ENCODE data around the gene ARID1A. TPM values are rescaled to one million over a fixed set of nuclear protein-coding genes. Genes with fewer than 3 reads are reported as not detected.

Gene ARID1A
- total RNA-seq, 2 donors from 2014 or later = 71.4 to 92.8 TPM

- TF ChIP-seq POLR2AphosphoS5 (IDR thresholded peaks at IDR 0.05) = peak; percentile 89
- peak; percentile 94 to 99 (median 96) for TF ChIP-seq CTCF (IDR thresholded peaks at IDR 0.05)
- TF ChIP-seq POLR2A (IDR thresholded peaks at IDR 0.05) = peak; percentile 17
These were observed 93.2 kb downstream of the ARID1A start for GRCh38 chr1:26788836-26789611.

DNA sequence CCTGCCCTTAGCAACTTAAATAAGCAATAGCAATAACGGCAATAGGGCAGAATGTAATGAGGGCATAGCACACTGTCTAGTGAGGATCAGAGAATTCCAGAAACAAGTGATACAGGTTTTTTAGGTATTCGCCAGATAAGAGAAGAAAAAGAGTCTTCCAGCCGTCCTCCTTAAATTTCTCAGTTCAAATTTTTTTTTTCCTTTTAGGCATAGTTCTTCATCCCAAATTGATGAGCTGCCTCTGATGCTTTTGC is 93.7 kb downstream of the ARID1A start:
- Histone ChIP-seq H3K27ac (peak overlapping the region in 1 of 2 donors; percentile 99), H3K27me3 (replicated peaks; ENCODE audit: insufficient read depth) (no peaks in the 10 kb centered on the region), H3K4me3 (no peak overlapping the region), H3K4me1 (replicated peaks) (peaks cover 12% of the 10 kb centered on the region), H3K9me3 (no peaks in the 10 kb centered on the region), H3K36me3 (no peaks in the 10 kb centered on the region)
- WGBS = 49% methylated on average over 3 of the region's 3 CpGs
- DNase-seq (ENCODE audit: low spot score) = no peak
- TF ChIP-seq POLR2AphosphoS5 (IDR thresholded peaks at IDR 0.05) (no peak), CTCF (IDR thresholded peaks at IDR 0.05) (no peak), POLR2A (IDR thresholded peaks at IDR 0.05) (no peak)
- intact Hi-C loops (cut with DNase I) = loop anchor here (1.0 to 2.0 kb wide), 3 partner anchors 95 to 187 kb away; no protein-coding TSS in a partner anchor

More at GRCh38 chr1:26788836-26789611, 93.2 kb downstream of the ARID1A start:
- no peaks in the 10 kb centered on the region for H3K9me3 ChIP-seq
- peak; percentile 88 for DNase-seq (ENCODE audit: low spot score)
- H3K36me3 ChIP-seq = no peaks in the 10 kb centered on the region
- peak overlapping the region; percentile 70 to 77 for H3K4me3 ChIP-seq
- WGBS = under 1% methylated on average over 19 of the region's 19 CpGs
- intact Hi-C loops (cut with DNase I) = loop anchor here (1.0 to 2.0 kb wide), 3 partner anchors 94 to 187 kb away; no protein-coding TSS in a partner anchor
- peaks cover 12% of the 10 kb centered on the region for H3K4me1 ChIP-seq (replicated peaks)
- H3K27ac ChIP-seq = peak overlapping the region; percentile 99
- no peaks in the 10 kb centered on the region for H3K27me3 ChIP-seq (replicated peaks; ENCODE audit: insufficient read depth)

DNA sequence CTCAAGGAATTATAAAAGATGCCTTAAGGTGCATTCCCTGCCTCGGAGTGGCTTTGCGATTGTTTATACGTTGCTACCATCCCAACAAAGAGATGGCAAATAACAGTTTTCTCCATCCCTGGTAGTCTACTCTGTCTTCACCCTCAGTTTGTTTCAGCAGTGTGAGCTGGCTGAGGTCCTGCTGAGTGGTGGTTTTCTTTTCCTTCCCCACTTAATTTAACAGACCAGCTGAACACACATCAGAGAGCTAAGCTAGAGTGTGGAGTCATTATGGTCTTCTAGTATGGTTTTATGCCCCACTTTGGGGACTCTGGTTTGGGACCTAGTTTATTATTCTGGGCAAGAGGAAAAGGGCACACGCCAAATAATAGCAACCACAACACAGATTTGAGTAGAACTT is 94.1 kb downstream of the ARID1A start:
- no peaks in the 10 kb centered on the region for H3K27me3 ChIP-seq (replicated peaks; ENCODE audit: insufficient read depth)
- intact Hi-C loops (cut with DNase I) = loop anchor here (1.0 to 2.0 kb wide), 3 partner anchors 95 to 188 kb away; no protein-coding TSS in a partner anchor
- WGBS = 65% methylated on average over 4 of the region's 4 CpGs

DNA sequence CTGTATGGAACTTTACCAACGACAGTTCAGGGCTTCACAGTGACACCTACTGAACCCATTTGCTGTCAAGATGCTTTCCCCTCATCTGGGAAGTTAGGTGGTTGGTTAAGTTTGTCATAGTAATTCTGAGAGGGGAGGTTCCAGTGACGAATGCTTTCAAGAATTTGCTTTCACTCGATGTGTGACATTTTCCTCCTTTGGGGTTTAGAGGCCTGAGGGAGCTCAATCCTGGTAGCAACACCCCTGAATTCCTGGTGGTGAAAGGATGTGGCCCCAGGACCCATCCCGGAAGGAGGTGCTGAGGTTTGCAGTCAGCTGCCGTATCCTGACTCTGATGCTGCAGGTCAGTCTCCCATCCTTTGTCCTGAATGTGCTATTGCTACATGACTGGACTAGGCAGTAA is 94.7 kb downstream of the ARID1A start:
- no peaks in the 10 kb centered on the region for H3K36me3 ChIP-seq
- H3K4me1 ChIP-seq (replicated peaks) = peaks cover 12% of the 10 kb centered on the region
- TF ChIP-seq POLR2A (IDR thresholded peaks at IDR 0.05) = no peak
- no peak for TF ChIP-seq POLR2AphosphoS5 (IDR thresholded peaks at IDR 0.05)
- no peak for TF ChIP-seq CTCF (IDR thresholded peaks at IDR 0.05)
- no peak overlapping the region for H3K27ac ChIP-seq
- H3K27me3 ChIP-seq (replicated peaks; ENCODE audit: insufficient read depth) = no peaks in the 10 kb centered on the region
- DNase-seq (ENCODE audit: low spot score) = no peak
- H3K9me3 ChIP-seq = no peaks in the 10 kb centered on the region
- WGBS = 63% methylated on average over 5 of the region's 5 CpGs
- H3K4me3 ChIP-seq = no peak overlapping the region
- intact Hi-C loops (cut with DNase I) = no loop called here

More for the DNA sequence above, 94.1 kb downstream of the ARID1A start:
- Histone ChIP-seq H3K27ac (no peak overlapping the region), H3K4me1 (replicated peaks) (peaks cover 12% of the 10 kb centered on the region), H3K9me3 (no peaks in the 10 kb centered on the region), H3K36me3 (no peaks in the 10 kb centered on the region), H3K4me3 (no peak overlapping the region)
- no peak for DNase-seq (ENCODE audit: low spot score)
- TF ChIP-seq POLR2AphosphoS5 (IDR thresholded peaks at IDR 0.05) (no peak), CTCF (IDR thresholded peaks at IDR 0.05) (no peak), POLR2A (IDR thresholded peaks at IDR 0.05) (no peak)

DNA sequence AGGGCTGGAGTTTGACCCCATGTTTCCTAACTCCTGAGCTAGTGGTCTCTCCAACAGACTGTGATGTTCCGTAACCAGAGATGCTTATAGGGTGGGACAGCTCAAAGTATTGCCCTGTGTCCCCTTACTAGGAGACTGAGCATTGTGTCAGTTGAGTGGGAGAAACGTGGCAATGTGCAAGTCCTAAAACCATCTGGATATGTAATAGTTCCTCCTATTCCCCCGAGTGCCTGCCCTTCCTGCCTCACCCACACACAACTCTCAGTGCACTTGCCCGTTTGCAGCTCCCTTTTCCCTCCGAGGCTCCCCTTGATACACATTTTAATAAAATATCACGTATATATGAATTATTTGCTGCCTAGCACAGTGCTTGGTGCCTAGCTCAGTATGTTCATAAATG is 95.3 kb downstream of the ARID1A start:
- Histone ChIP-seq H3K9me3 (no peaks in the 10 kb centered on the region), H3K4me1 (replicated peaks) (peaks cover 12% of the 10 kb centered on the region), H3K27ac (no peak overlapping the region), H3K27me3 (replicated peaks; ENCODE audit: insufficient read depth) (no peaks in the 10 kb centered on the region), H3K4me3 (no peak overlapping the region), H3K36me3 (no peaks in the 10 kb centered on the region)
- no peak for DNase-seq (ENCODE audit: low spot score)
- no peak for TF ChIP-seq POLR2A (IDR thresholded peaks at IDR 0.05)
- TF ChIP-seq POLR2AphosphoS5 (IDR thresholded peaks at IDR 0.05) = no peak
- TF ChIP-seq CTCF (IDR thresholded peaks at IDR 0.05) = no peak
- intact Hi-C loops (cut with DNase I) = no loop called here
- 71% methylated on average over 6 of the region's 6 CpGs for WGBS

Measured in prostate gland (tissue), 2 donors.